HG02798 (cell line): ENCODE measurements around the gene FAR1.
A peak's percentile ranks its signal among the peaks of the same experiment; 100 is the strongest.

ENCODE experiments used
- ATAC-seq: cut with Tn5 transposase; IDR thresholded peaks from one replicate; pipeline ENCODE4 v1.9.1; 2021; ENCODE audit warnings: mild to moderate bottlenecking; ENCODE audit not compliant: unreplicated experiment, poor library complexity

The FAR1 gene

DNA sequence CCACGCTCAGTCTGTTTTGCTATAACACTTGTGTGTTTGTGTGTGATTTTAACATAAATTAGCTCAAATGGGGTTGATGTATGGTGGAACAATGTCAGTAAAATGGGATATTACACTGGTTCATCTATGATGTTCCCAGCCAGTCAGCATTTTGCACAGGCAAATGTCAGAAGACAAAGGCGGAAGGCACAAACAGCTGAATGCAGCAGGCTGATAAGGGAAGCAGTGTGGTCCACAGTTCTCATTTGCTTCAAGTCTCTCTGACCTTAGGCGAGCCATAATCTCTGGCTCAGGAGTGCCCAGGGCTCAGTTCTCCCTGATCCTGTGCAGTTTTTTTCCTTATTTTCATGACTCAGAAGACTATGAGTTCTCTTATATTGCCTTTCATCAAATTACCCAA lies 102.7 kb downstream of the FAR1 start:
- ATAC-seq = no peak

DNA sequence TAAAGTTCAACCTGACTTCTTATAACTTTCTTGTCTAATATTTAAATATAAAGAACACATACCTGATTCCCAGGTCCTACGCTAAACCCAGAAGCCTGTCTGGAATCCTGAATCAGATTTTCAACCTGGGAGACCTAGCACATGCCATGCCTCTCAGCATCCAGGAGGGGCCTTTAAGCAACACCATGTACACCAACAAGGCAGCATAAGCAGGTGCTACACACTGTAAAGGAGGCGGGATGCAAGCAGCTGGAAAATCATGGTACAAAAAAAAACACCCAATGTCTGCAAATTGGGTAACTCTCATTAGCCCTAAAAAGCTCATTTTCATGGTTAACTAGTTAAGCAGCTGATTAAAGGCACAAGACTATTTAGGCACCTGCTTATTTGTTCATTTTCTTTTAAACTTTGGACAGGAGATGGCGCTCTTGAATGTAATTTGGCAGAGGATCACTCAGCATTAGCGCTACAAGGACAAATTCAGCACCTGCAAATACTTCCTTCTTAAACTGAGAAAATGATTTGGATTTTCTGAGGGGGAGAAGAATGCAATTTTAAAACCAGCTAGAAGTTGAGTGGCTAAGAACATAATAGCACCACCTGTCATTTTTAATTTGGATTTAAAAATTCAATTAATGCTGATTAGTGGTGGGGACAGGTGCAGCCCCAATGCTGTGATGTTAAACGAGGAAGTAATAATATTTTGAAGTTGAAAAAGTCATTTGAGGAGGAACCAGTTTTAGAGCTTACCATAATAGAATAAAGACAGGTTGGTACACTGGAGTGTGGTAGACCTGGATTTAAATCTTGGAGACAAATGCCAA lies 104.0 kb downstream of the FAR1 start:
- ATAC-seq = peak; percentile 53

DNA sequence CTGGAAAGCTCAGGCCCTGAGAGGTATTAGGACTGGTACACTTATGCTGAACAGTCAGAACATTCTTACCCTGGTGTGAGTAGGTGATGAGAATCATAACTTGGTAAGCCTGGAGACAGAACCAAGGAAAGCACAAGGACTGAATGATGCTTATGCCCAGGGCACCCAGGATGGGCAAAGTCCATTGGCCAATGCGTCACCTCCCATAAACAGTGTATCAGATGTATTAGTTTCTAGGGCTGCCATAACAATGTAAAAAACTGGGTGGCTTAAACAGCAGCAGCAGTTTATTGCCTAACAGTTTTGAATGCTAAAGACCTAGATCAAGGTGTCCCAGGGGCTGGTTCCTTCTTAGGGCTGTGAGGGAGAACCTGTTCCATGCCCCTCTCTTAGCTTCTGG lies 107.0 kb downstream of the FAR1 start:
- ATAC-seq = no peak

DNA sequence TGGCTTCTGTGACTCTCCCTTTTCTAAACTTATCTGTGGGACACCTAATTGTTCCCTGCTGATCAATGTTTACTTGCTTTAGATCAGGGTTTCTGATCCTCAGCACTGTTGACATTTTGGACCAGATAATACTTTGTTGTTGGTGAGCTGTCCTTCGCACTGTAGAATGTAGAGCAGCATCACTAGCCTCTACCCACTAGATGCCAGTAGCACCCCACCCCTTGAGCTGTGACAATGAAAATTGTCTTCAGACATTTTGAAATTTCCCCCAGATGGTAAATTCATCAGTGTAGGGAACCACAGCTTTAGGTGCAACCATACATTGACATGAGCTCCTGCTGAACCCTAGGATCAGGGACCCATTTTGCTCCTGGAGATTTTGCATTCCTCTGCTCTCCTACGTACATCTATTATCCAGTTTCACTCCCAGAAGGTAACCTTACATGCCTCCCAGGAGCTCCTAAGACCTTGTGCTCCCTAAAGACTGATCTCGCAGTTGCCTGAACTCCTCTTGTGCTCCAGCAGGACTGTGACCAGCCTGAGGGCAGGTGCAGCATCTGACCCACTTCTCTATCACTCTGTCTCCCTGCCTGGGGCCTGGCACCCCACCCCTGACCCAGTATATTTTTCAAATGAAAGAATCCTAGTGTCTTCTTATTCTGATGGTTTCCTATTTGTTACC lies 107.8 kb downstream of the FAR1 start:
- no peak for ATAC-seq

DNA sequence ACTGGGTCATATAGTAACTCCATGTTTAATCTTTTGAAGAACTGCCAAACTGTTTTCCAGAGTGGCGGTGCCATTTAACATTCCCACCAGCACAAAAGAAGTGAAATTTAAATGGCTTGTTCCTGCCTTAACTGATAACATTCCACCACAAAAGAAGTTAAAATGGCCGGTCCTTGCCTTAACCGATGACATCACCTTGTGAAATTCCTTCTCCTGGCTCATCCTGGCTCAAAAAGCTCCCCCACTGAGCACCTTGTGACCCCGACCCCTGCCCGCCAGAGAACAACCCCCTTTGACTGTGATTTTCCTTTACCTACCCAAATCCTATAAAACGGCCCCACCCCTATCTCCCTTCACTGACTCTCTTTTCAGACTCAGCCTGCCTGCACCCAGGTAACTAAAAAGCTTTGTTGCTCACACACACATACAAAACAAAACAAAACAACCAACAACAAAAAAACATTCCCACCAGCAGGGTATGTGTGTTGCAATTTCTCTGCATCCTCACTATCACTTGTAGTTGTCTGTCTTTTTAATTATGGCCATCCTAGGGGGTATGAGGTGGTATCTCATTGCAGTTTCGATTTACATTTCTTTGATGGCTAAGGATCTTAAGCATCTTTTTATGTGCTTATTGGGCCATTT lies 109.0 kb downstream of the FAR1 start:
- no peak for ATAC-seq

DNA sequence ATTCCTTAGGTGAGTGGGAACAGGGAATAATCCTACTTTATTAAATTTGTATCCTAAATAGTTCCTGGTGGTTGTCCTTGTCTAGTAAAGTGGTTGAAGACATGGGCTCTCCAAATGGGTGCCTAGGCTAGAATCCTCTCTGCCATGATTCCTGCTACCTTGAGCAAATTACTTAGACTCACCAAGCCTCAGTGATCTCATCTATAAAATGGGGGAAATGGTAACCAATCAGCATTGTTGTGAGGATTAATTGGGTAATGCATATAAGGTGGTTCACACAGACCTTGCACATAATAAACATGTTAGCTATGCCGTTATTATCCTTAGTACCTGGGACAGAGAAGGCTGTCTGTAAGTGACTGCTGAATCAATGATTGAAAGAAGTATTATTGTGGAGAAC lies 109.9 kb downstream of the FAR1 start:
- ATAC-seq = no peak

DNA sequence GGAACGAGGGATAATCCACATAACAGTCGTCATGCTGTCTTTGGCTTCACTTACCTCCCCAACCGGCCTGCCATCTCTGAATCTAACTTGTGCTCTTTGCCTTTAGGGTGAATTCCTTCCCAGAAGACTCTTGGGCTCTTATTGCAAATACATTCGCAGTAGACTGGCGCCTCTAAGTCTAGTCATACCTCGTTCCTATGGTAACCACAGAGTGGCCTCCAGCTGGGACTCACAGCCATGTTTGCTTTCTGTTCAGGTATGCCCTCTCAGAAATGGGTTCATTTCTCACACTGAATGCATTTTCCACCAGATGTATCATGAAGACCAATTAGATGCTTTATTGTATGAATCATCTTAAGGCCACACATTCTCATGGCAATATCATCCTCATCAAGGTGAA lies 112.7 kb downstream of the FAR1 start:
- no peak for ATAC-seq
